GM19395 (cell line): ENCODE measurements around the gene FMN1.

ENCODE experiments used
- ATAC-seq: cut with Tn5 transposase; IDR thresholded peaks from one replicate; pipeline ENCODE4 v1.9.1; 2021; ENCODE audit warnings: mild to moderate bottlenecking, moderate library complexity; ENCODE audit not compliant: unreplicated experiment

Gene FMN1

DNA sequence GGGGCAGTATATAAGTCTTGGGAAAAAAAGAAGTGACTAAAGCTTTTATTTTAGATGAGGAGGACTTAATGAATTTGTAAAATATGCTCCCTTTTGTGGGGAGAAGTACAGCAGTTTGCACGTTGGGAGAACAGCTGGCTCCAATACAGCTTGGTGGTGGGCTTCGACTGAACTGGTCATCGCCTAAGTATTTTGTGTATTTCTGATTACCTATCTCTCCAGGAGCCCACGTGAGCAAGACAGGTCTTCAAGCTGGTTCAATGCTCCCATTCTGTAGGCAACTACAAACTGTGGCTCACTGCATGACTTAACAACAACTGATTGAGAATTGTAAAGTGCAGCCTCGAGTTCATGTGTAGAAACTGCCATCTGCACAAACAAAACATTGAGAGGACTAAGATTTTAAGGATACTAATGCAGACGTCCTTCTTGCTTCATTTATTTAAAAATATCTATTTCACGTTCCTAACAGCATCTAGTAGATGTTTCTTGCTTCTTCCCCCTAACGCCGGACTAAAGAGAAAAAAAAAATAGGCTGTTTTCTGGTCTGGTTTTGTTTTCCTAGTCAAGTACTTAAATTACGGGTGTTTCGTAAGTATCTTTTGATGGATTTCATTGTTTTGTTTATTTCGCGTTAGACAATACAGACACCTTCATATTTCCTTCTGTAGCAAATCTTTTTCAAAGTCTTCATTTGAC lies 478.1 kb downstream of the FMN1 start:
- no peak for ATAC-seq
